Renal cortical epithelial cell (primary cell): ENCODE measurements around the gene CNGB1. TPM values are rescaled to one million over a fixed set of nuclear protein-coding genes. Genes with fewer than 3 reads are reported as not detected.
"Not testable (repeated sequence)": the region's sequence is repeated elsewhere in the genome, so short reads cannot be mapped to it uniquely, and the experiment has no call there.

Source experiments
- DNase-seq: peaks from one replicate; pipeline ENCODE4 v3.0.0-alpha.2; 2011; ENCODE audit warnings: low read depth
- total RNA-seq: library from RNA; depleted of rRNA; stranded (reverse); fragments of >200 nt; gene quantifications from 2 replicates; pipeline ENCODE4 v1.2.3, GENCODE V29; 2014

CNGB1 gene
- total RNA-seq, 1 donor from 2014 or later, result 0.60 TPM

- DNase-seq, result no peak
These were observed 26.2 kb upstream of the CNGB1 start for GRCh38 chr16:57997176-57997527.

GRCh38 chr16:57996406-57997175, 25.7 kb upstream of the CNGB1 start:
- no peak for DNase-seq

- DNase-seq, result no peak
These were observed 24.9 kb upstream of the CNGB1 start for GRCh38 chr16:57995721-57996405.

GRCh38 chr16:57994778-57995177, 23.9 kb upstream of the CNGB1 start:
- DNase-seq, result no peak

- no peak for DNase-seq
These were observed 23.4 kb upstream of the CNGB1 start for GRCh38 chr16:57994361-57994760.

GRCh38 chr16:57993897-57994296, 23.0 kb upstream of the CNGB1 start:
- DNase-seq, result no peak

GRCh38 chr16:57993438-57993837, 22.5 kb upstream of the CNGB1 start:
- DNase-seq, result no peak

GRCh38 chr16:57992084-57992483, 21.2 kb upstream of the CNGB1 start:
- DNase-seq, result no peak

- no peak for DNase-seq
These were observed 20.7 kb upstream of the CNGB1 start for GRCh38 chr16:57991551-57992059.

- no peak for DNase-seq
These were observed 18.0 kb upstream of the CNGB1 start for GRCh38 chr16:57988929-57989328.

- no peak for DNase-seq
These were observed 16.7 kb upstream of the CNGB1 start for GRCh38 chr16:57987441-57988177.

- no peak for DNase-seq
These were observed 15.3 kb upstream of the CNGB1 start for GRCh38 chr16:57986196-57986595.

GRCh38 chr16:57985204-57986181, 14.6 kb upstream of the CNGB1 start:
- no peak for DNase-seq

GRCh38 chr16:57984443-57985203, 13.7 kb upstream of the CNGB1 start:
- peak; percentile 44 for DNase-seq

GRCh38 chr16:57982385-57982784, 11.5 kb upstream of the CNGB1 start:
- no peak for DNase-seq

GRCh38 chr16:57981636-57982035, 10.7 kb upstream of the CNGB1 start:
- DNase-seq, result peak; percentile 65

- DNase-seq, result no peak
These were observed 8.2 kb upstream of the CNGB1 start for GRCh38 chr16:57979006-57979585.

GRCh38 chr16:57978070-57978465, 7.1 kb upstream of the CNGB1 start:
- not testable (repeated sequence) for DNase-seq

- DNase-seq, result no peak
These were observed 6.6 kb upstream of the CNGB1 start for GRCh38 chr16:57977418-57978069.

GRCh38 chr16:57976331-57976796, 5.4 kb upstream of the CNGB1 start:
- DNase-seq, result no peak
